ENCODE results near the gene USP33.

- TF ChIP-seq CTCF (conservative IDR thresholded peaks at IDR 0.05; ENCODE audit: low read depth, low read length) (no peak), EZH2 (IDR thresholded peaks at IDR 0.05; ENCODE audit: borderline replicate concordance, low read depth, low read length, poor library complexity, severe bottlenecking) (no peak)
Observed at GRCh38 chr1:77739235-77739634, 20.4 kb downstream of the USP33 start.

All from A673 (cell line).